Suprapubic skin (tissue), 4 donors: Measurements from ENCODE around the gene RCC2.

Experiments
- CTCF ChIP-seq, 2 donors: fragments of 200-600 bp in 1 of 2; fragments of 450-650 bp in 1 of 2; sonication (generic) in 1 of 2; IDR thresholded peaks; one replicate each; pipeline ENCODE4 v1.5.1; 2016 to 2019; ENCODE audit warnings: antibody characterized with exemption in 2 of 2, mild to moderate bottlenecking in 1 of 2, moderate library complexity in 1 of 2
- EP300 ChIP-seq: sonication (generic); formaldehyde crosslinking; IDR thresholded peaks from one replicate; pipeline ENCODE4 v1.6.1; 2017; ENCODE audit warnings: antibody characterized with exemption
- POLR2A ChIP-seq, 2 donors: fragments of 450-650 bp; IDR thresholded peaks; one replicate each; pipeline ENCODE4 v1.6.1; 2017; ENCODE audit warnings: antibody characterized with exemption in 2 of 2, mild to moderate bottlenecking in 2 of 2, moderate library complexity in 2 of 2
- POLR2AphosphoS5 ChIP-seq, 3 donors: sonication (generic); formaldehyde crosslinking; IDR thresholded peaks; one replicate each; pipeline ENCODE4 v1.6.1; 2017; ENCODE audit warnings: antibody characterized with exemption in 3 of 3

- TF ChIP-seq CTCF (IDR thresholded peaks at IDR 0.05) (no peak), POLR2AphosphoS5 (IDR thresholded peaks at IDR 0.05) (no peak), POLR2A (IDR thresholded peaks at IDR 0.05) (no peak), EP300 (no peak)
Observed at GRCh38 chr1:17438318-17439249, 893 bp downstream of the RCC2 start.
